ENCODE results near the gene SLC22A14. TPM values are rescaled to one million over a fixed set of nuclear protein-coding genes. Genes with fewer than 3 reads are reported as not detected.
A peak's percentile ranks its signal among the peaks of the same experiment; 100 is the strongest.

SLC22A14 gene
- total and polyA plus RNA-seq, 9 of the 15 experiments (the other 6 are each of a cell fraction or from before 2014, with no cell fraction given) = 0.03 to 0.07 TPM; not detected in 7

DNA sequence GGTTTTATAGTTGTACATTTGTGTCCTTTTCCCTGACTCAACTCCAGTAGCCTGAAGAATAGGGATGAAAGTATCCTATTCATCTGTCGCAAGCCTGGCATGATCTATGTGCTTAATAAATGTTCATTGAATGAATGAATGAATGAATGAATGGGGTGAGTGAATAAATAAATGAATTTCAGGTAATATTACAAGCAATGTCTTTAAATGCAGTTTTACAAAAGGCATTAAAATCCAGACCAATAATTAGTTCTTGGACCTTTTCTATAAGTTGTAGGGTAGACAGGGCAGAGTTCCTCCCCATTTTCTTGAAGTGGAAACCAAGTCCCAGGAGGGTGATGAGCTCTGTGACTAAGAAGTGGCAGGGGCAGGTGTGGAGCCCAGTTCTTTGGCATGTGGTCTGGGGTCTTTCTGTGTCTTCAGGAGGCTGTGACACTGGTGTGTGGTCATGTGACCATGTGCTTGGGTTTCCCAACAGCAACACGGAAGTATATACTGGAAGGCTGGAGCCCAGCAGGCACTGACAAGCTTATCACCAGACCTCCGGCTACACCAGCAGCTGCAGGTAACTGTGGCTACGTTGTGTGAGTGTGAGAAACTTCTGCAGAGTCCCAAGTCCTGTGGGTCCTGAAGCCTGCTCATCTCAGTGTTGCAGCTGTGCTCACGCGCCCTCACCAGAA, 82.8 kb downstream of the SLC22A14 start:
- H3K9me3 ChIP-seq (replicated peaks; ENCODE audit: control insufficient read depth, insufficient read depth, low read depth, low read length) = no peaks in the 10 kb centered on the region
- FAIRE-seq (no peak), DNase-seq (ENCODE audit: extremely low read depth in 1 of 4, low spot score in 3 of 4) (no peak), ATAC-seq (no peak)
- POLR2A ChIA-PET = interaction anchor here (0.6 to 1.0 kb wide), 4 partner anchors 11 to 200 kb away, joined by 3 to 4 read pairs (median 3); partner anchors contain the start of genes OXSR1 and XYLB
- H3K79me2 ChIP-seq (ENCODE audit: control insufficient read depth, insufficient read depth, low read length) = no peaks in the 10 kb centered on the region
- in situ Hi-C loops (cut with MboI) (no loop called here), intact Hi-C loops (cut with micrococcal nuclease) (no loop called here)
- no peaks in the 10 kb centered on the region for H3K9me1 ChIP-seq (ENCODE audit: control insufficient read depth, insufficient read depth, low read length)
- H3K4me3 ChIP-seq = no peak overlapping the region
- H3K27ac ChIP-seq (ENCODE audit: extremely low read depth, low read depth, low read length) = no peak overlapping the region
- 89% methylated on average over 6 of the region's 6 CpGs for WGBS (ENCODE audit: insufficient coverage, low coverage, missing lambda C conversion rate)
- CTCF ChIA-PET (ENCODE audit: low intra/inter-chr PET ratio) = no interaction called here
- TF ChIP-seq NFYB (IDR thresholded peaks at IDR 0.05; ENCODE audit: extremely low read depth, insufficient read length) (no peak), NR2C2 (CRISPR knock-in tag; IDR thresholded peaks at IDR 0.05) (no peak), NR2C2 (tag; IDR thresholded peaks at IDR 0.05) (no peak), ZNF24 (IDR thresholded peaks at IDR 0.05) (0 out of 2 replicates have a peak, but pooled peaks have one; percentile 57), TAF15 (IDR thresholded peaks at IDR 0.05; ENCODE audit: low read depth, low read length) (no peak), KLF10 (CRISPR knock-in tag; IDR thresholded peaks at IDR 0.05) (no peak), ELF1 (tag; IDR thresholded peaks at IDR 0.05) (no peak), ZSCAN32 (CRISPR knock-in tag; IDR thresholded peaks at IDR 0.05) (no peak)
- TF ChIP-seq, protein P1, sequence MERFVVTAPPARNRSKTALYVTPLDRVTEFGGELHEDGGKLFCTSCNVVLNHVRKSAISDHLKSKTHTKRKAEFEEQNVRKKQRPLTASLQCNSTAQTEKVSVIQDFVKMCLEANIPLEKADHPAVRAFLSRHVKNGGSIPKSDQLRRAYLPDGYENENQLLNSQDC (CRISPR knock-in tag; IDR thresholded peaks at IDR 0.05) = no peak
- TF ChIP-seq, protein P2, sequence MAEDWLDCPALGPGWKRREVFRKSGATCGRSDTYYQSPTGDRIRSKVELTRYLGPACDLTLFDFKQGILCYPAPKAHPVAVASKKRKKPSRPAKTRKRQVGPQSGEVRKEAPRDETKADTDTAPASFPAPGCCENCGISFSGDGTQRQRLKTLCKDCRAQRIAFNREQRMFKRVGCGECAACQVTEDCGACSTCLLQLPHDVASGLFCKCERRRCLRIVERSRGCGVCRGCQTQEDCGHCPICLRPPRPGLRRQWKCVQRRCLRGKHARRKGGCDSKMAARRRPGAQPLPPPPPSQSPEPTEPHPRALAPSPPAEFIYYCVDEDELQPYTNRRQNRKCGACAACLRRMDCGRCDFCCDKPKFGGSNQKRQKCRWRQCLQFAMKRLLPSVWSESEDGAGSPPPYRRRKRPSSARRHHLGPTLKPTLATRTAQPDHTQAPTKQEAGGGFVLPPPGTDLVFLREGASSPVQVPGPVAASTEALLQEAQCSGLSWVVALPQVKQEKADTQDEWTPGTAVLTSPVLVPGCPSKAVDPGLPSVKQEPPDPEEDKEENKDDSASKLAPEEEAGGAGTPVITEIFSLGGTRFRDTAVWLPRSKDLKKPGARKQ (CRISPR knock-in tag; IDR thresholded peaks at IDR 0.05) = no peak
- TF ChIP-seq, protein P3, sequence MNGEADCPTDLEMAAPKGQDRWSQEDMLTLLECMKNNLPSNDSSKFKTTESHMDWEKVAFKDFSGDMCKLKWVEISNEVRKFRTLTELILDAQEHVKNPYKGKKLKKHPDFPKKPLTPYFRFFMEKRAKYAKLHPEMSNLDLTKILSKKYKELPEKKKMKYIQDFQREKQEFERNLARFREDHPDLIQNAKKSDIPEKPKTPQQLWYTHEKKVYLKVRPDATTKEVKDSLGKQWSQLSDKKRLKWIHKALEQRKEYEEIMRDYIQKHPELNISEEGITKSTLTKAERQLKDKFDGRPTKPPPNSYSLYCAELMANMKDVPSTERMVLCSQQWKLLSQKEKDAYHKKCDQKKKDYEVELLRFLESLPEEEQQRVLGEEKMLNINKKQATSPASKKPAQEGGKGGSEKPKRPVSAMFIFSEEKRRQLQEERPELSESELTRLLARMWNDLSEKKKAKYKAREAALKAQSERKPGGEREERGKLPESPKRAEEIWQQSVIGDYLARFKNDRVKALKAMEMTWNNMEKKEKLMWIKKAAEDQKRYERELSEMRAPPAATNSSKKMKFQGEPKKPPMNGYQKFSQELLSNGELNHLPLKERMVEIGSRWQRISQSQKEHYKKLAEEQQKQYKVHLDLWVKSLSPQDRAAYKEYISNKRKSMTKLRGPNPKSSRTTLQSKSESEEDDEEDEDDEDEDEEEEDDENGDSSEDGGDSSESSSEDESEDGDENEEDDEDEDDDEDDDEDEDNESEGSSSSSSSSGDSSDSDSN (IDR thresholded peaks at IDR 0.05; ENCODE audit: borderline replicate concordance in 1 of 2, low read depth in 2 of 2, low read length in 2 of 2) = no peak
- TF ChIP-seq, protein P4, sequence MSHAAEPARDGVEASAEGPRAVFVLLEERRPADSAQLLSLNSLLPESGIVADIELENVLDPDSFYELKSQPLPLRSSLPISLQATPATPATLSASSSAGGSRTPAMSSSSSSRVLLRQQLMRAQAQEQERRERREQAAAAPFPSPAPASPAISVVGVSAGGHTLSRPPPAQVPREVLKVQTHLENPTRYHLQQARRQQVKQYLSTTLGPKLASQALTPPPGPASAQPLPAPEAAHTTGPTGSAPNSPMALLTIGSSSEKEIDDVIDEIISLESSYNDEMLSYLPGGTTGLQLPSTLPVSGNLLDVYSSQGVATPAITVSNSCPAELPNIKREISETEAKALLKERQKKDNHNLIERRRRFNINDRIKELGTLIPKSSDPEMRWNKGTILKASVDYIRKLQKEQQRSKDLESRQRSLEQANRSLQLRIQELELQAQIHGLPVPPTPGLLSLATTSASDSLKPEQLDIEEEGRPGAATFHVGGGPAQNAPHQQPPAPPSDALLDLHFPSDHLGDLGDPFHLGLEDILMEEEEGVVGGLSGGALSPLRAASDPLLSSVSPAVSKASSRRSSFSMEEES (CRISPR knock-in tag; IDR thresholded peaks at IDR 0.05) = peak; percentile 77
- TF ChIP-seq, protein P5, sequence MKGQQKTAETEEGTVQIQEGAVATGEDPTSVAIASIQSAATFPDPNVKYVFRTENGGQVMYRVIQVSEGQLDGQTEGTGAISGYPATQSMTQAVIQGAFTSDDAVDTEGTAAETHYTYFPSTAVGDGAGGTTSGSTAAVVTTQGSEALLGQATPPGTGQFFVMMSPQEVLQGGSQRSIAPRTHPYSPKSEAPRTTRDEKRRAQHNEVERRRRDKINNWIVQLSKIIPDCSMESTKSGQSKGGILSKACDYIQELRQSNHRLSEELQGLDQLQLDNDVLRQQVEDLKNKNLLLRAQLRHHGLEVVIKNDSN (CRISPR knock-in tag; IDR thresholded peaks at IDR 0.05) = peak; percentile 38
- no TSS peak for BruUV-seq (replicated peaks)
- H2AFZ ChIP-seq (ENCODE audit: low read depth, low read length) = no peak overlapping the region
- H3K9ac ChIP-seq (ENCODE audit: insufficient read depth in 1 of 2, low read depth in 2 of 2, low read length in 2 of 2) = no peak overlapping the region
- peaks cover 0 to 5% of the 10 kb centered on the region in 2 experiments; a peak in 1 of 5 replicates for H3K4me1 ChIP-seq (replicated peaks in 1 of 2; ENCODE audit: control insufficient read depth in 2 of 2, insufficient read depth in 2 of 2, low read length in 2 of 2)
- no peaks in the 10 kb centered on the region for H3K27me3 ChIP-seq (ENCODE audit: control insufficient read depth in 2 of 2, insufficient read depth in 2 of 2, low read length in 2 of 2)
- no peak overlapping the region for H3K4me2 ChIP-seq (ENCODE audit: insufficient read depth, low read length)
- H4K20me1 ChIP-seq (replicated peaks; ENCODE audit: control insufficient read depth, insufficient read depth, low read length) = no peaks in the 10 kb centered on the region; the same call in 1 of the 2 replicates
- H3K36me3 ChIP-seq (ENCODE audit: control insufficient read depth, insufficient read depth, low read length) = peaks cover 97% of the 10 kb centered on the region; the same call in 2 of the 3 replicates

All from K562 (cell line).